Lung (tissue), 12 donors: ENCODE data around the gene GJB3. TPM values are rescaled to one million over a fixed set of nuclear protein-coding genes. Genes with fewer than 3 reads are reported as not detected.

Source experiments
- ATAC-seq: fragments of 200-7000 bp; cut with Tn5 transposase; one replicate; pipeline ENCODE4 v1.9.1; 2020; ENCODE audit warnings: moderate number of reproducible peaks; ENCODE audit not compliant: insufficient read depth, low FRiP score
- DNase-seq, 3 donors: peaks; one replicate each; pipeline ENCODE4 v3.0.0-alpha.2; 2013 to 2017
- H3K27ac ChIP-seq, 2 donors: one replicate each; pipeline ENCODE4 v1.5.1; 2013; ENCODE audit warnings: mild to moderate bottlenecking in 2 of 2, moderate library complexity in 2 of 2, control low read depth in 1 of 2, inconsistent platforms in 1 of 2, low read depth in 1 of 2, low read length in 1 of 2
- H3K27me3 ChIP-seq, 3 donors: one replicate each; pipeline ENCODE4 v1.5.1; 2013; ENCODE audit warnings: low read length in 2 of 3; ENCODE audit not compliant: control insufficient read depth in 3 of 3, insufficient read depth in 3 of 3
- H3K36me3 ChIP-seq, 4 donors: one replicate each; pipeline ENCODE4 v1.5.1; 2013; ENCODE audit warnings: low read length in 4 of 4, mild to moderate bottlenecking in 1 of 4, moderate library complexity in 1 of 4; ENCODE audit not compliant: control insufficient read depth in 4 of 4, insufficient read depth in 4 of 4
- H3K4me1 ChIP-seq, 5 donors: one replicate each; pipeline ENCODE4 v1.5.1; 2013; ENCODE audit warnings: low read length in 5 of 5, mild to moderate bottlenecking in 2 of 5, moderate library complexity in 1 of 5; ENCODE audit not compliant: control insufficient read depth in 5 of 5, insufficient read depth in 5 of 5
- H3K4me3 ChIP-seq: one replicate; pipeline ENCODE4 v1.5.1; 2013; ENCODE audit warnings: mild to moderate bottlenecking, control low read depth, moderate library complexity
- H3K9ac ChIP-seq, 2 donors: one replicate each; pipeline ENCODE4 v1.5.1; 2013; ENCODE audit warnings: low read length in 2 of 2, control low read depth in 1 of 2; ENCODE audit not compliant: insufficient read depth in 1 of 2
- H3K9me3 ChIP-seq, 4 donors: one replicate each; pipeline ENCODE4 v1.5.1; 2013; ENCODE audit warnings: low read length in 3 of 4, mild to moderate bottlenecking in 1 of 4, moderate library complexity in 1 of 4; ENCODE audit not compliant: control insufficient read depth in 4 of 4, insufficient read depth in 3 of 4
- CTCF ChIP-seq: IDR thresholded peaks from 2 replicates; pipeline ENCODE4 v1.5.1; 2012; ENCODE audit warnings: mild to moderate bottlenecking; ENCODE audit errors: control extremely low read depth, extremely low read depth
- WGBS, 2 donors: extraction: QIAGEN DNeasy Blood & Tissue Kit; methylation state at CpG; one replicate each; pipeline ENCODE4 v1.1.7; 2013; 5-methylcytosine and 5-hydroxymethylcytosine counted together
- polyA plus RNA-seq, 2 donors: library from polyadenylated mRNA; stranded (reverse); fragments of 200-250 nt; gene quantifications; one replicate each; pipeline ENCODE4 v1.2.1, GENCODE V29; 2013
- total RNA-seq, 2 donors: library from RNA; depleted of rRNA in 1 of 2; stranded (reverse); fragments of >200 nt in 1 of 2; gene quantifications; one replicate each; pipeline ENCODE4 v1.2.1, GENCODE V29; 2014 to 2021
- donor health status: control.
- donor health status: control.
- donor health status: Bipolar disorder and iron deficiency.
- donor health status: healthy.
- donor health status: DM: yes; HTN: yes; CAD: no.

Gene GJB3
- total and polyA plus RNA-seq, 4 donors = 0.51 to 2.5 (median 0.65) TPM

- peaks cover 0 to 23% (median 9%) of the 10 kb centered on the region in 3 donors for H3K27me3 ChIP-seq
- H3K9me3 ChIP-seq = no peaks in the 10 kb centered on the region
- H3K9ac ChIP-seq = peak overlapping the region in 1 of 2 donors; percentile 16
- peaks cover 0 to 5% (median 0%) of the 10 kb centered on the region in 5 donors for H3K4me1 ChIP-seq
- WGBS, 2 donors = 52 to 53% methylated on average over 14 of the region's 14 CpGs
- TF ChIP-seq CTCF = peak; percentile 78
- DNase-seq (peak; percentile 53 to 72 (median 59)), ATAC-seq (no peak)
- no peak overlapping the region for H3K27ac ChIP-seq
- H3K4me3 ChIP-seq = no peak overlapping the region
- no peaks in the 10 kb centered on the region for H3K36me3 ChIP-seq
These were observed 5.7 kb downstream of the GJB3 start for GRCh38 chr1:34786521-34787325.

- peak overlapping the region in 1 of 2 donors; percentile 5 for H3K27ac ChIP-seq
- no peak overlapping the region for H3K9ac ChIP-seq
- no peaks in the 10 kb centered on the region for H3K36me3 ChIP-seq
- H3K9me3 ChIP-seq = no peaks in the 10 kb centered on the region
- ATAC-seq (no peak), DNase-seq (no peak)
- H3K27me3 ChIP-seq = peaks cover 0 to 26% (median 0%) of the 10 kb centered on the region in 3 donors
- H3K4me1 ChIP-seq = peaks cover 0 to 4% (median 0%) of the 10 kb centered on the region in 5 donors
- H3K4me3 ChIP-seq = no peak overlapping the region
- WGBS, 2 donors = 47 to 50% methylated on average over 9 of the region's 9 CpGs
- no peak for TF ChIP-seq CTCF
These were observed 6.7 kb downstream of the GJB3 start for GRCh38 chr1:34787461-34788420.

- DNase-seq = peak in 1 of 3 donors; percentile 20
- Histone ChIP-seq H3K27me3 (peaks cover 0 to 14% (median 0%) of the 10 kb centered on the region in 3 donors), H3K9ac (no peak overlapping the region), H3K4me3 (no peak overlapping the region), H3K4me1 (peaks cover 0 to 9% (median 0%) of the 10 kb centered on the region in 5 donors), H3K27ac (no peak overlapping the region), H3K36me3 (no peaks in the 10 kb centered on the region), H3K9me3 (no peaks in the 10 kb centered on the region)
- WGBS, 2 donors = 73 to 81% methylated on average over 6 of the region's 6 CpGs
- ATAC-seq = no peak
- TF ChIP-seq CTCF = no peak
These were observed 10.0 kb downstream of the GJB3 start for GRCh38 chr1:34790985-34791384.
